ENCODE data around the gene ZNF750.

DNA sequence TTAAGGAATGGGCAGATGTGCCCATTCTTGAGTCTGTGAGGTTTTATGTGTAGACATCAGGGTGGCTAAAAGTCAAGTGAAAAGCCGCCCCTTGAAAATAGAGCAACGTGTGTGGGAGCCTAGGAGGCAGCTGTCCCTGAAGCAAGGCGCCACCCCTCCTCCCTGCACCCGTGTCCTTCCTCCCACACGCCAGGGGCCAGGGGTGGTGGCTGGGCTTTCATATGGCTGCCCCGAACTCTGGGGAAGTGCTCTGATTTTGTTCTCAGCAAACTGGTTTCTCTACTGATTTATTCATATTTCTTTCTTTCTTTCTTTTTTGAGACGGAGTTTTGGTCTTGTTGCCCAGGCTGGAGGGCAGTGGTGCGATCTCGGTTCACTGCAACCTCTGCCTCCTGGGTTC is 4.7 kb downstream of the ZNF750 start:
- TF ChIP-seq, protein P1, sequence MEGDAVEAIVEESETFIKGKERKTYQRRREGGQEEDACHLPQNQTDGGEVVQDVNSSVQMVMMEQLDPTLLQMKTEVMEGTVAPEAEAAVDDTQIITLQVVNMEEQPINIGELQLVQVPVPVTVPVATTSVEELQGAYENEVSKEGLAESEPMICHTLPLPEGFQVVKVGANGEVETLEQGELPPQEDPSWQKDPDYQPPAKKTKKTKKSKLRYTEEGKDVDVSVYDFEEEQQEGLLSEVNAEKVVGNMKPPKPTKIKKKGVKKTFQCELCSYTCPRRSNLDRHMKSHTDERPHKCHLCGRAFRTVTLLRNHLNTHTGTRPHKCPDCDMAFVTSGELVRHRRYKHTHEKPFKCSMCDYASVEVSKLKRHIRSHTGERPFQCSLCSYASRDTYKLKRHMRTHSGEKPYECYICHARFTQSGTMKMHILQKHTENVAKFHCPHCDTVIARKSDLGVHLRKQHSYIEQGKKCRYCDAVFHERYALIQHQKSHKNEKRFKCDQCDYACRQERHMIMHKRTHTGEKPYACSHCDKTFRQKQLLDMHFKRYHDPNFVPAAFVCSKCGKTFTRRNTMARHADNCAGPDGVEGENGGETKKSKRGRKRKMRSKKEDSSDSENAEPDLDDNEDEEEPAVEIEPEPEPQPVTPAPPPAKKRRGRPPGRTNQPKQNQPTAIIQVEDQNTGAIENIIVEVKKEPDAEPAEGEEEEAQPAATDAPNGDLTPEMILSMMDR (optimal IDR thresholded peaks at IDR 0.05 in 1 of 3, IDR thresholded peaks at IDR 0.05 in 1 of 3, conservative IDR thresholded peaks at IDR 0.05 in 1 of 3; ENCODE audit: extremely low read depth in 1 of 3, insufficient read depth in 2 of 3, low read length in 3 of 3) = no peak
- TF ChIP-seq EZH2 (IDR thresholded peaks at IDR 0.05; ENCODE audit: low read length) = no peak

Measured in keratinocyte (primary cell).